OCI-LY1 (cell line): ENCODE data around the gene SEC16A.

Experiments used
- H2AFZ ChIP-seq: fragments of 200-600 bp; sonication (generic), shearing (Covaris generic); 2 replicates; pipeline ENCODE4 v1.6.0; 2014; ENCODE audit warnings: antibody characterized with exemption, mild to moderate bottlenecking, low read length
- H3F3A ChIP-seq: fragments of 200-600 bp; sonication (generic), shearing (Covaris generic); 2 replicates; pipeline ENCODE4 v1.6.0; 2014; ENCODE audit warnings: mild to moderate bottlenecking, antibody characterized with exemption, low read length, moderate library complexity; ENCODE audit not compliant: insufficient read depth
- H3K27ac ChIP-seq: fragments of 200-600 bp; sonication (generic); 2 replicates; pipeline ENCODE4 v1.5.1; 2014; ENCODE audit warnings: low read length, mixed run types, mild to moderate bottlenecking, low read depth; ENCODE audit not compliant: poor library complexity, severe bottlenecking
- H3K27me3 ChIP-seq: fragments of 200-600 bp; sonication (generic); 2 replicates; pipeline ENCODE4 v1.6.0; 2014; ENCODE audit warnings: antibody characterized with exemption, mild to moderate bottlenecking, low read length, moderate library complexity; ENCODE audit not compliant: insufficient read depth
- H3K36me3 ChIP-seq: fragments of 200-600 bp; sonication (generic); 2 replicates; pipeline ENCODE4 v1.6.1; 2014; ENCODE audit warnings: mild to moderate bottlenecking, antibody characterized with exemption, low read length, moderate library complexity, mixed read lengths; ENCODE audit not compliant: insufficient read depth
- H3K4me1 ChIP-seq: fragments of 200-600 bp; sonication (generic); 2 replicates; pipeline ENCODE4 v1.5.1; 2014; ENCODE audit warnings: mild to moderate bottlenecking, low read length, moderate library complexity; ENCODE audit not compliant: insufficient read depth, severe bottlenecking
- H3K4me2 ChIP-seq: fragments of 200-600 bp; sonication (generic), shearing (Covaris generic); 2 replicates; pipeline ENCODE4 v1.6.1; 2014; ENCODE audit warnings: low read length
- H3K4me3 ChIP-seq: fragments of 200-600 bp; sonication (generic); 2 replicates; pipeline ENCODE4 v1.5.1; 2014; ENCODE audit warnings: low read length, low read depth, mild to moderate bottlenecking, mixed read lengths; ENCODE audit not compliant: poor library complexity, severe bottlenecking
- H3K79me2 ChIP-seq: fragments of 200-600 bp; shearing (Covaris generic); 2 replicates; pipeline ENCODE4 v1.6.1; 2016; ENCODE audit warnings: mixed run types, low read length, mixed read lengths; ENCODE audit not compliant: insufficient read depth
- H3K9ac ChIP-seq: fragments of 200-600 bp; sonication (generic), shearing (Covaris generic); 2 replicates; pipeline ENCODE4 v1.6.1; 2014; ENCODE audit warnings: mild to moderate bottlenecking, low read length, mixed read lengths
- H3K9me2 ChIP-seq: fragments of 200-600 bp; sonication (generic), shearing (Covaris generic); 2 replicates; pipeline ENCODE4 v1.6.1; 2014; ENCODE audit warnings: low read depth, mild to moderate bottlenecking, low read length, mixed read lengths
- H3K9me3 ChIP-seq: fragments of 200-600 bp; shearing (Covaris generic); 2 replicates; pipeline ENCODE4 v1.6.1; 2014; ENCODE audit warnings: low read length, mixed read lengths
- H4K20me1 ChIP-seq: fragments of 200-600 bp; sonication (generic), shearing (Covaris generic); 2 replicates; pipeline ENCODE4 v1.6.0; 2016; ENCODE audit warnings: mild to moderate bottlenecking, low read length; ENCODE audit not compliant: insufficient read depth
- EZH2 ChIP-seq: fragments of 200-600 bp; sonication (generic), shearing (Covaris generic); IDR thresholded peaks from 2 replicates; pipeline ENCODE4 v1.8.0; 2017; ENCODE audit warnings: borderline replicate concordance, mixed run types, mild to moderate bottlenecking, antibody characterized with exemption, low read length, moderate library complexity, mixed read lengths
- TF ChIP-seq, protein P1 (sequence below): fragments of 200-600 bp; sonication (generic), shearing (Covaris generic); IDR thresholded peaks from 2 replicates; pipeline ENCODE4 v1.5.1; 2017; ENCODE audit warnings: mild to moderate bottlenecking, antibody characterized with exemption, low read length, moderate library complexity, mixed read lengths

Gene SEC16A

DNA sequence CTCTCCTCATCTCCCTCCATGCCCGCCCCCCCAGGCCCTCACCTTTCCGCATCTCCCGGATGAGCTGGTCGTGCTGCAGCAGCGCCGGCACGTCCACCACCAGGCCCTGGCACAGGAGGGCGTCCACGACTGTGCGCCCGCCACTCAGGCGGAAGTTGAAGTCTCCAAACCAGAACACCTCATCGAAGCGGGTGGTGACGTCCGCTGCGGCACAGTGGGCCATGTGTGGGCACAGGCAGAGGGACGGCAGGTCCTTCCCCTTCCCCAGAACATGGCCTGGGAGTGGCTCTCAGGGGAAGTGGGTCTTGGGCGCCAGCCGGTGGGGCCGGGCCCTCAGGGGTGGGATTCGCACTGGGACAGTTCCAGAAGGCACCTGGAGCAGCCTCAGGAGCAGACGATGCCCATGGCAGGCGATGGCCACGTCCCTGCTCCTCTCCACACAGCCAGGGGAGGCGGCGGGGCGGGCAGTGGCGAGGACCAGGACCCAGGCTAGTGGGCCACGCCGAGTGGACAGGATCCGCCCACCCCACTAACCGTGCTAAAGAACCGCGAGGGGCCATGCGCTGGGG, 51.0 kb downstream of the SEC16A start:
- Histone ChIP-seq H2AFZ (no peak overlapping the region), H3K27ac (no peak overlapping the region), H3K79me2 (no peaks in the 10 kb centered on the region), H3F3A (no peaks in the 10 kb centered on the region), H4K20me1 (no peaks in the 10 kb centered on the region), H3K4me2 (no peak overlapping the region), H3K4me3 (no peak overlapping the region), H3K9ac (no peak overlapping the region), H3K27me3 (no peaks in the 10 kb centered on the region), H3K4me1 (peaks cover 3% of the 10 kb centered on the region), H3K9me2 (no peaks in the 10 kb centered on the region), H3K36me3 (peaks cover 7% of the 10 kb centered on the region), H3K9me3 (no peaks in the 10 kb centered on the region)
- TF ChIP-seq, protein P1, sequence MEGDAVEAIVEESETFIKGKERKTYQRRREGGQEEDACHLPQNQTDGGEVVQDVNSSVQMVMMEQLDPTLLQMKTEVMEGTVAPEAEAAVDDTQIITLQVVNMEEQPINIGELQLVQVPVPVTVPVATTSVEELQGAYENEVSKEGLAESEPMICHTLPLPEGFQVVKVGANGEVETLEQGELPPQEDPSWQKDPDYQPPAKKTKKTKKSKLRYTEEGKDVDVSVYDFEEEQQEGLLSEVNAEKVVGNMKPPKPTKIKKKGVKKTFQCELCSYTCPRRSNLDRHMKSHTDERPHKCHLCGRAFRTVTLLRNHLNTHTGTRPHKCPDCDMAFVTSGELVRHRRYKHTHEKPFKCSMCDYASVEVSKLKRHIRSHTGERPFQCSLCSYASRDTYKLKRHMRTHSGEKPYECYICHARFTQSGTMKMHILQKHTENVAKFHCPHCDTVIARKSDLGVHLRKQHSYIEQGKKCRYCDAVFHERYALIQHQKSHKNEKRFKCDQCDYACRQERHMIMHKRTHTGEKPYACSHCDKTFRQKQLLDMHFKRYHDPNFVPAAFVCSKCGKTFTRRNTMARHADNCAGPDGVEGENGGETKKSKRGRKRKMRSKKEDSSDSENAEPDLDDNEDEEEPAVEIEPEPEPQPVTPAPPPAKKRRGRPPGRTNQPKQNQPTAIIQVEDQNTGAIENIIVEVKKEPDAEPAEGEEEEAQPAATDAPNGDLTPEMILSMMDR: no peak
- TF ChIP-seq EZH2: no peak

DNA sequence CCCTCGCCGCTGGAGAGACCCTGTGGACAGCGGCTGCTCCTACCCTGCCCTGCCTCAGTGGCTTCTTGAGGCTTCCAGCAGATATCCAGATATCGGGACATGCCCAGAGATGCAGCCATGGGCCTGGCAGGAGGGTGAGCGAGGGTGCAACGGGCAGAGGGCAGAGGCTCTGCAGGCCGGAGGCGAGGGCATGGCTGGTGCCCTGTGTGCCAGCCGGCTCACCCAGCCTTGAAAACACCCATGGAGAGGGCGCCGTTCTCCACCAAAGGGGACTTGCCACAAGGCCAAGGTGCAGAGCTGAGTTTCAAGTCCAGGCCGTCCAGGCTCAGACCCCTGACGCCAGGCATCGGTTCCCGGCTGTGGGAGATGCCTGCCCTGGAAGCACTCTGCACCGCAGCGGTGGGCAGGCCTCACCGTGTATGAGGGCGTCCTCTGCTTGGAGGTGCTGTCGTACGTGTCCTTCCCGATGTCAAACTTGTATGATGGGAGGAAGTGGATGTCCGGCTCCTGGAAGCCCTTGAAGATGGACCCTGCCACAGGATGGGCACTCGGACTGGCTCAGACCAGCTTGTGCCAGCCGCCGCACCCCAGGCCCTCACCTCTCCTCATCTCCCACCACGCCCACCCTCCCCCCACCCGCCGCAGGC, 52.1 kb downstream of the SEC16A start:
- Histone ChIP-seq H2AFZ (no peak overlapping the region), H3K9me3 (no peaks in the 10 kb centered on the region), H3K27ac (no peak overlapping the region), H3K79me2 (no peaks in the 10 kb centered on the region), H3K9me2 (no peaks in the 10 kb centered on the region), H3K4me1 (no peaks in the 10 kb centered on the region), H3K27me3 (no peaks in the 10 kb centered on the region), H3K9ac (no peak overlapping the region), H4K20me1 (no peaks in the 10 kb centered on the region), H3K4me3 (no peak overlapping the region), H3K36me3 (peaks cover 13% of the 10 kb centered on the region), H3F3A (no peaks in the 10 kb centered on the region), H3K4me2 (no peak overlapping the region)
- TF ChIP-seq, protein P1: no peak
- TF ChIP-seq EZH2: no peak

DNA sequence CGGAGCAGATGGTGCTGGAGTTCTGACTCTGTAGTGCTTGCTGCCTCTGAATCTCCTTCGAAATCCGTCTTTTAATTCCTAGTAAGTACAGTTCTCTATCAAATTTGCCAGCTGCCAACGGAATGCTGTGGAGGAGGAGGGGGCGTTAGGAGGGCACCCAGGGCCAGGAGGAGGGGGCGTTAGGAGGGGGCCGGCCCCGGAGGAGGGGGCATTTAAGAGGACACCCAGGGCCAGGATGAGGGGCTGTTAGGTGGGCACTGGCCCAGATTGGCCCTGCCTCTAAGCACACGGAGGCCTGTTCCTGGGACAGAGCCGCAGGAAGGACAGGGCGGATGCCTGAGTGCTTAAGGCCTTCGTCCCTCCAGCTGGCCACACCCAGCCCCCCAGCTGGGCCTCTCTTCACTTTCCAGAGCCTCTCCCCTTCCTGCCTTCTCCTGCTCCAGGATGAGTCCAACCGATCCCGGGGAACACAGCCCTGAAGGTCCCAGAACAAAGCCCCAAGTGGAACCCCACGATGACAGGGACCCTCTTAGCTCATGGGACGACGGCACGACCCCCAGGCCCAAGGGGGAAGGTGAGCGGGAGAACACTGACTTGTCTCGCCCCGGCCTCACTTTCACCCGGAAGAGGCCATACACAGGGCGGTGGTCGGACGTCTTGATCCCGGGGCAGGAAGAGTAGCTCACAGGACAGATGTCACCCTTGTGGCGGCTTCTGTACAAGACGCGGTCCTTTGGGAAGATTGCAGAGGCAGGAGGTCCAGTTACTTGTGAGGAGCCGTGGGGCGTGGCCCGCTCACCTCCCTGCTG, 53.0 kb downstream of the SEC16A start:
- Histone ChIP-seq H3K4me2 (no peak overlapping the region), H3K79me2 (no peaks in the 10 kb centered on the region), H3K27ac (no peak overlapping the region), H4K20me1 (no peaks in the 10 kb centered on the region), H3K9me3 (no peaks in the 10 kb centered on the region), H3K9me2 (no peaks in the 10 kb centered on the region), H2AFZ (no peak overlapping the region), H3K9ac (no peak overlapping the region), H3K27me3 (no peaks in the 10 kb centered on the region), H3K4me1 (no peaks in the 10 kb centered on the region), H3F3A (no peaks in the 10 kb centered on the region), H3K36me3 (peaks cover 13% of the 10 kb centered on the region), H3K4me3 (no peak overlapping the region)
- no peak for TF ChIP-seq EZH2
- TF ChIP-seq, protein P1: no peak
